GM21737 (cell line): ENCODE measurements around the gene PPARD.
"Not testable (repeated sequence)": the region's sequence is repeated elsewhere in the genome, so short reads cannot be mapped to it uniquely, and the experiment has no call there.

Experiments
- ATAC-seq: cut with Tn5 transposase; IDR thresholded peaks from one replicate; pipeline ENCODE4 v1.9.1; 2021; ENCODE audit warnings: mild to moderate bottlenecking, moderate library complexity; ENCODE audit not compliant: unreplicated experiment

PPARD gene

DNA sequence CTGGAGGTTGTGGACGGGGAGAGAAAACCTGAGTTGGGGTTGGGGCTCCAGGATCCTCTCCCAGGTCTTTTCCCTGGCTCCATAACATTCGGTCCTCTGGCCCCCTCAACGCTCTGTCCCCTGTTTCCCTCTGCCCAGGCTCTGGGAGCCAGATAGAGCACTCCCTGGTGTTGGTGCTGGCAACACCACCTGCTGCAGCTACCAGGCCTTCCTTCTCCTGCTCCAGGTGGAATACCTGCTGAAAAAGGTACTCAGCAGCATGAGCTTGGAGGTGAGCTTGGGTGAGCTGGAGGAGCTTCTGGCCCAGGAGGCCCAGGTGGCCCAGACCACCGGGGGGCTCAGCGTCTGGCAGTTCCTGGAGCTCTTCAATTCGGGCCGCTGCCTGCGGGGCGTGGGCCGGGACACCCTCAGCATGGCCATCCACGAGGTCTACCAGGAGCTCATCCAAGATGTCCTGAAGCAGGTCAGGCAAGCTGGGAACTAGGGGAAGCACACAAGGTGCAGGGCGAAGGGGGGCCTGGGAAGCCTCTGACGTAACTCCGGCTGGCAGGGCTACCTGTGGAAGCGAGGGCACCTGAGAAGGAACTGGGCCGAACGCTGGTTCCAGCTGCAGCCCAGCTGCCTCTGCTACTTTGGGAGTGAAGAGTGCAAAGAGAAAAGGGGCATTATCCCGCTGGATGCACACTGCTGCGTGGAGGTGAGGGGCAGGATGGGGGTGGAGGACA, 30.1 kb upstream of the PPARD start:
- no peak for ATAC-seq

DNA sequence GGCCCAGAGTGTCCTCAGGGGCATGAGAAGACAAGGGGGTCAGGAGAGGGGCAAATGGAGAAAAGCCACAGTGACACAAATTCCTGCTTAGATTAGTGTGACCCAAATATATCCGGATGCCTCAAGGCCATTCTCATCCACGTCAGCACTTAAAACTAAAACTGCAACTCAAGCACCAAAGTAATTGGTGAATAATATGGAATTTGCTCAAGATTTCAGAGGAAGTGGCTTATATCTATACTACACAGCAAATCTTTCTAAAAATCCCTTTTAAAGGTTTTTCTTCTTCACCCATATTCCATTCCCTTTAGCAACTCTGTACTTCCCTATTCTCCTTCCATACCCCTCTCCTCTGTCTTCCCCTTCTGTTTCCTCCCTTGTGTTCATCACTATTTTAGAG, 29.6 kb upstream of the PPARD start:
- no peak for ATAC-seq

DNA sequence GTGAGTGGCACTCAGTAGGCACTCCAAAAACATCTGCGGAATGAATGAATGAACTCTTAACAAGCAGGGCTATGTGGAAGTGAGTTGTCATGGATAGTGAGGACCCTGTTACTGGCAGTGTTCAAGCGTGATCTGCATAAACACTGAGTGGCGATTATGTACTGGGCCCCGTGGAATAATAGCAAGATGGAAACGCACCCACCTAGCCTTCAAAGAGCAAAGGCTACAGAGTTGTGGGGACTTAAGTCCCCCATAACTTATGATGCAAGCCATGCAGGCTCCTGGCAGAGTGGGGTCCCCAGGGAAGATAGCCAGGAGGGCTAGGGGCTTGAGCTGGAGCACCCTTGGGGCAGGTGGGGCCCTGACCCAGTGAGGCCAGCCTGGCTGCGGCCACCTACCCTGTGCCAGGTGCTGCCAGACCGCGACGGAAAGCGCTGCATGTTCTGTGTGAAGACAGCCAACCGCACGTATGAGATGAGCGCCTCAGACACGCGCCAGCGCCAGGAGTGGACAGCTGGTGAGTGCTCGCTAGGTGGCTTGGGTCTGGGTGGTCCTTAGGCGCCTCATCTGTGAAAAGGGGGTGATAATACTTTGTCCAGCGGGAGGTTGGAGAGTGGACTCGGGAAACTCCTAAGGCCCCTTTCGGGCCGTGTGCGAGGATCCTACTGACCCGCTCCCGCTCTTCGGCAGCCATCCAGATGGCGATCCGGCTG, 24.7 kb upstream of the PPARD start:
- ATAC-seq = no peak

DNA sequence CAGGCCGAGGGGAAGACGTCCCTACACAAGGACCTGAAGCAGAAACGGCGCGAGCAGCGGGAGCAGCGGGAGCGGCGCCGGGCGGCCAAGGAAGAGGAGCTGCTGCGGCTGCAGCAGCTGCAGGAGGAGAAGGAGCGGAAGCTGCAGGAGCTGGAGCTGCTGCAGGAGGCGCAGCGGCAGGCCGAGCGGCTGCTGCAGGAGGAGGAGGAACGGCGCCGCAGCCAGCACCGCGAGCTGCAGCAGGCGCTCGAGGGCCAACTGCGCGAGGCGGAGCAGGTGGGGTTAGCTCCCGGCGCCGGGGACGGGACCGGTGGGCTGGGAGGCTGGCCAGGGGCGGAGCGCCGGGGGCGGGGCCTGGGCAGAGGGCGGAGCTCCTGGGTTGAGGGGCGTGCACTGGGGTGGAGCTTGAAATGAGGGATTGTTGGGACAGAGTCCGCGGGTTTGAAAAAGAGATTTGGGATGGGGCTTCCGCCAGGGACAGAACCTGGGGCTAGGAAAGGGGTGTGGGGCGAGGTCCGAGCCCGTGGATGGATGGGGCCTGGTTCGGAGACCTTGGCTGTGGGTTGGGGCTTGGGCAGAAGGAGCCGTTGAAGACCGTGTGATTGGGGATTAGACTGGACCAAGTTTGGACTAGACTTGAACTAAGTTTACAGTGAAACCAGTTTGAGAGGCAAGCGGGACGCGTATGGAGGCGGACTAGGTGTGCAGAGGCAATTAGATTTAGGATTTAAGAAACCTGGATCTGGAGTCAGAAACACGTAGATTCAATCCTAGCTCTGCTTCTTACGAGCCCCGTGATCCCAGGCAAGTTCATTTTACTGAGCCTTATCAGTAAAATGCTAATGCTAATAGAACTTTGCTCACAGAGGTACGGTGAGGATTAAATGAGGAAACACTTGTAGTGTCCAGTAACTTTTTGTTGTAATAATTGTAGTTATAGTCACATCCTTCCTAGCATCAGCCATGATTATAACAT, 23.9 kb upstream of the PPARD start:
- no peak for ATAC-seq

DNA sequence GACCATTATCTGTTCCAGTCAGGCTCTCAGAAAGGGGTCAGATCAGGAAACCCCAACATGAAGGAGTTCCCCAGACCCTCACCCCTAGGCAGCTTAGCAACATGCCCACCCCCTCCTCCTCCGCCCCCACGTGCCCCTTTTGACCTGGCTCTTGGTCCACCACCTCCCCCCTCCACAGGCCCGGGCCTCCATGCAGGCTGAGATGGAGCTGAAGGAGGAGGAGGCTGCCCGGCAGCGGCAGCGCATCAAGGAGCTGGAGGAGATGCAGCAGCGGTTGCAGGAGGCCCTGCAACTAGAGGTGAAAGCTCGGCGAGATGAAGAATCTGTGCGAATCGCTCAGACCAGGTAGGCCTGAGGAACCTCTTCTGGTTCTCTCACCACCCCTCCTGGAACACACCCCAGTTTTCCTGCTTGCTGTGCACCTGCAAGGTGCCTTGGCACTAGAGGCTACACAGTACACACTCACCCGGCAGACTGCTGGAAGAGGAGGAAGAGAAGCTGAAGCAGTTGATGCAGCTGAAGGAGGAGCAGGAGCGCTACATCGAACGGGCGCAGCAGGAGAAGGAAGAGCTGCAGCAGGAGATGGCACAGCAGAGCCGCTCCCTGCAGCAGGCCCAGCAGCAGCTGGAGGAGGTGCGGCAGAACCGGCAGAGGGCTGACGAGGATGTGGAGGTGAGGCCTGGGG, 22.9 kb upstream of the PPARD start:
- ATAC-seq = no peak

DNA sequence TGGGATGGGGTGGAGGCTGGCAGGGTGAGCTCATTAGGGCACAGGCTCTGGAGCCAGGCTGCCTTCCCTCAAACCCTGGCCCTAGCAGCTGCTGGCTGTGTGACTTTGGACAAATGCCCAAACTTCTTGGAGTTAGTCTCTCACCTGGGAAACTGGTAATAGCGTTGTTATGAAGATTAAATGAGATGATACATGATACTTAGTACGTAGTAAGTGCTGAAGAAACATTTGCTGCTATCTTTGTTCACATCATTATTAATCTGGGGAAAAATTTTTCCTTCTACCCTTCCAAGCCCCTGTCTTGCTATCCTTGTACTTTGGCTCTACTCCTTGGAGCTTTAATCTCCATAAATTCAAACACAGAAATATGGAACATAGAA, 22.3 kb upstream of the PPARD start:
- ATAC-seq = no peak

DNA sequence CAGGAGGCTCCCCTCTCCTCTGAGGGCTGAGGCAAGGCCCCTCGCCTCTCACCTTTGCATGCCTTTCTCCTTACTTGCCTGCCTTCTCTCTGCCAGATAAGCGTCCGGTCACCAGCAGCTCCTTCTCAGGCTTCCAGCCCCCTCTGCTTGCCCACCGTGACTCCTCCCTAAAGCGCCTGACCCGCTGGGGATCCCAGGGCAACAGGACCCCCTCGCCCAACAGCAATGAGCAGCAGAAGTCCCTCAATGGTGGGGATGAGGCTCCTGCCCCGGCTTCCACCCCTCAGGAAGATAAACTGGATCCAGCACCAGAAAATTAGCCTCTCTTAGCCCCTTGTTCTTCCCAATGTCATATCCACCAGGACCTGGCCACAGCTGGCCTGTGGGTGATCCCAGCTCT, 21.3 kb upstream of the PPARD start:
- ATAC-seq = no peak

DNA sequence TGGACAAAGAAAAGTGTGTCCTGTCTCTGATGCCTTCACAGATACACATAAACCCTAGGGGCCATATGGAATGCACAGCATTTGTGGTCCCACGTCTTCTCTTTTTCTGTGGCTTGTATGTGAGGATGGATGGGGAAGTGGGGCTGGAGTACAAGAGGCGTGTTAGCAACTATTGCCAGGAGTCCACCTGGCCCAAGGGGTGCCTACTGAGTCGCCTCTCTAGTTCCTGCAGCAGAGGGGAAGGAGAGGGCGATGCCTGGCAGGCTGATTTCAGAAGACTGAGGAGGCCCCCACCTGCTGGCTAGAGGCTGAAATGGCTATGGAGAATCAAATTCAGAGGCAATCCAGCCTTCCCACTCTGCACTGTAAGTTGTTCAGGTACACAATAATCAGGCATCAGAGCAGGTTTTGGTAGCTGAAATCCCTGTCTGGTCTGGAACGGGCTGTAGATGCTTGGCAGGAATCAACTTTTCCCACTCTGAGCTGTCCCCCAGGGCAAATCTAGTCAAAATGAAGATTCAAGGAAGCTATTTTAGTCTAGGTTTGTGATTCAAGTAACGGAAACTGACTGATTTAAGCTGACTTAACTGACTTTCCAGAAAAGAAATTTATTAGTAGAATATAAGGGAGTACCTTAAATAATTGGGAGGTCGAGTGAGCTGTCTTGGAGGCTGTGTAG, 14.9 kb upstream of the PPARD start:
- ATAC-seq = no peak

DNA sequence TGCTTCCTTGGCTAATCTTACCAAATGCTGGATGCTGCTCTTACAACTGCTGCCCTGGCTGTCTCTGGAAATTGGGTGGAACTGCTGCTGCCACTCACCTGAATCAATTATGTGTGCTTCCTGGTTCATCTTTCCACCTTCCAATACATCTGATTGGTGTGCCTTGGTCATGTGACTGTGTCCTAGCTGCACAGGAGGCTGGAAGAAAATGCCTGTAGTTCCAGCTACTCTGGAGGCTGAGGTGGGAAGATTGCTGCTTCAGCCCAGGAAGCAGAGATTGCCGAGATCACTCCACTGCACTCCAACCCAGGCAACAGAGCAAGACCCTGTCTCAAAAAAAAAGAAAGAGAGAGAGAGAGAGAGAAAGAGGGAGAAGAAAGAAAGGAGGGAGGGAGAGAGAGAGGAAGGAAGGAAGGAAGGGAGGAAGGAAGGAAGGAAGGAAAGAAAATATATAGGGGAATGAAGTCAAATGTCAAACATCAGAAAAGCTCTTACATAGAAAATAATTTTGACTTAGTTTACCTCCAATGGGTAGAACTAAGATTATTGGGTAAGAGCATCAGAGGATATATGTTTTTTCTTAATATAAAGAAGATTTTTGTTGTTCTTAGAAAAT, 14.1 kb upstream of the PPARD start:
- no peak for ATAC-seq

DNA sequence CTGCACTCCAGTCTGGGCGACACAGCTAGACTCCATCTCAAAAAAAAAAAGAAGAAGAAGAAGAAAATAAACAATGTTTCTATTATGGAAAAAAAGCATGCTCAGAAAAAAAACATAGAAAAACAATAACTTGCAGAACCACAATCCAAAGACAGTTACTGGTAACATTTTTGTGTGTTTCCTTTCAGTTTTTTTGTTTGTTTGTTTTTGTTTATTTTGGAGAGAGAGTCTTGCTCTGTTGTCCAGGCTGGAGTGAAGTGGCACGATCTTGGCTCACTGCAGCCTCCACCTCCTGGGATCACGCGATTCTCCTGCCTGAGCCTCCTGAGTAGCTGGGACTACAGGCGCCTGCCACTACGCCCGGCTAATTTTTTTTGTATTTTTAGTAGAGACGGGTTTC, 13.4 kb upstream of the PPARD start:
- not testable (repeated sequence) for ATAC-seq

DNA sequence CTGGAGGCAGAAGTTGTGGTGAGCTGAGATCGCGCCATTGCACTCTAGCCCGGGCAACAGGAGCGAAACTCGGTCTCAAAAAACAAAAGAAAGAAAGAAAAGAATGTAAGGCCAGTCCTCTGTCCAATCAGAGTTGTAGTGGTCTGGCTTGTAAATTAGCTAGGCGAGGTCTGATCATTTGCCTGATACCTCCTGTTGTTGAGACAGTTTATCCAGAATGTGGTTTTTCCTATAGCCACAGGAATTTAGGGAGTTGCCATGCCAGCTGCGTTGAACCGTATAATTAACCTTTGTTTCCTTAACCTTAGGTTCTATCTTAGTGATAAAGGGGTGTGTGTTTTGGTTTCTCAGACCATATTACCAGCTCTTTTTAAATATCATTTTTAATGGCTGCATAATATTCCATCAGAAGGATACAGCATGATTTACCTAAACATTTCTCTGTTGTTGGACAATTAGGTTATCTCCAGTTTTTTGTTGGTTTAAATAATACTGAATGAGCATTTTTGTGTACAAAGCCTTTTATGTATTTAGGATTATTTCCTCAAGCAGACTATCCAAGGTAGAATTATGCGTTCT, 11.7 kb upstream of the PPARD start:
- ATAC-seq = no peak

DNA sequence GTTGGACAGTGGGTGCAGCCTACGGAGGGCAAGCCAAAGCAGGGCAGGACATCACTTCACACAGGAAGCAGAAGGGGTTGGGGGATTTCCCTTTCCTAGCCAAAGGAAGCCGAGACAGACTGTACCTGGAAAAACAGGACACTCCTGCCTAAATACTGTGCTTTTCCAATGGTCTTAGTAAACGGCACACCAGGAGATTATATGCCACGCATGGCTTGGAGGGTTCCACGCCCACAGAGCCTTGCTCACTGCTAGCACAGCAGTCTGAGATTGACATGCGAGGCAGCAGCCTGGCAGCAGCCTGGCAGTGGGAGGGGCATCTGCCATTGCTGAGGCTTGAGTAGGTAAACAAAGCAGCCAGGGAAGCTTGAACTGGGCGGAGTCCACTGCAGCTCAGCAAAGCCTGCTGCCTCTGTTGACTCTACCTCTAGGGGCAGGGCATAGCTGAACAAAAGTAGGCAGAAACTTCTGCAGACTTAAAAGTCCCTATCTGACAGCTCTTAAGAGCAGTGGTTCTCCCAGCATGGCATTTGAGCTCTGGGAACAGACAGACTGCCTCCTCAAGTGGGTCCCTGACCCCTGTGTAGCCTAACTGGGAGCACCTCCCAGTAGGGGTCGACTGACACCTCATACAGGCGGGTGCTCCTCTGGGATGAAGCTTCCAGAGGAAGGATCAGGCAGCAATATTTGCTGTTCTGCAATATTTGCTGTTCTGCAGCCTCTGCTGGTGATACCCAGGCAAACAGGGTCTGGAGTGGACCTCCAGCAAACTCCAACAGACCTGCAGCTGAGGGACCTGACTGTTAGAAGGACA, 10.1 kb upstream of the PPARD start:
- ATAC-seq = not testable (repeated sequence)

DNA sequence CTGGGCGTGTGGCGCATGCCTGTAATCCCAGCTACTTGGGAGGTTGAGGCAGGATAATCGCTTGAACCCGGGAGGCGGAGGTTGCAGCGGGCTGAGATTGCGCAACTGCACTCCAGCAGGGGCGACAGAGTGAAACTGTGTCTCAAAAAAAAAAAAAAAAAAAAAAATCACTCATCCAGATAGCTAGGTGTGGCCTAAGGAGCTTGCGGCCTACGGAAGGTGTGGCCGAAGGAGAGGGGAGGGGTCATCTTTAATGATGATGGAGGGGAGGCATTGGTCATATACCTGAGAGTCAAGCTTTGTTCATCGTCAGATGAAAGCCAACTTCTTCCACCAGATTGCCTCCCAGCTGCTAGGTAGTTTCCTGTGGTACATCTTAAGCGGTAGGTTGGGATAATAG, 801 bp upstream of the PPARD start:
- no peak for ATAC-seq

DNA sequence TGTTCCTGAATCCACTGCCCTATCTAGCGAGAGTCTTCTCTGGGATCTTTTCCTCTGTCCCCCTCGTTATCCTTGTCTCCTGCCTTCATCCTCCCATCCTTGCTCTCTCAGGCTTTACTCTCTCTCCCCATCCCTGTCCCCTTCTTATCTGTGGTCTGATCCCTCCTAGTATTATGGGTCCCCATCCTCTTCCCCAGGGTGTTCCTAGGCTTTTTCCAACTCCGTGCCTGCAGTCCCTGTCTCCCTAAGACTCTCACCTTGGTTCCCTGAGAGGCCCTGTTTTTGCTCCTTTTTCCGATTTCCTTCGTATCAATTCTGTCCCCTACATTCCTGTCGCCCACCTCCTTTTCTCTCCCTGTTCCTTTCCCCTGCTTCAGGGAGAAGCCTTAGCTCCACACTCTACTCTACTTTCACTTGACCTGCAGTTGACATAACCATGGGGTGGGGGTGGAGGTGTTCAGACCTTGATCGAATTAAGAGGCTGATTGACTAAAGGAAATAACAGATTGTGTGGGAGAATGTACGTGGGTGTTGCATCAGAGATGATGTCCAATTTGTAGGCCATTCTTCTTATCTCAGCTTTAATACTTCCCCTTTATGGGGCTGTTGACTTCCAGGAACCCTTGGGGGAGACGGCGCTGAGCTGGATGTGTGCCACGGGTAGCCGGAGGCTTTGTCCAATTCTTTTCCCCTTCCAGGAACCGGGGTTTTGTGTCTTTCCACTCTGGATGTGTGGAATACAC, 905 bp downstream of the PPARD start:
- ATAC-seq = no peak

DNA sequence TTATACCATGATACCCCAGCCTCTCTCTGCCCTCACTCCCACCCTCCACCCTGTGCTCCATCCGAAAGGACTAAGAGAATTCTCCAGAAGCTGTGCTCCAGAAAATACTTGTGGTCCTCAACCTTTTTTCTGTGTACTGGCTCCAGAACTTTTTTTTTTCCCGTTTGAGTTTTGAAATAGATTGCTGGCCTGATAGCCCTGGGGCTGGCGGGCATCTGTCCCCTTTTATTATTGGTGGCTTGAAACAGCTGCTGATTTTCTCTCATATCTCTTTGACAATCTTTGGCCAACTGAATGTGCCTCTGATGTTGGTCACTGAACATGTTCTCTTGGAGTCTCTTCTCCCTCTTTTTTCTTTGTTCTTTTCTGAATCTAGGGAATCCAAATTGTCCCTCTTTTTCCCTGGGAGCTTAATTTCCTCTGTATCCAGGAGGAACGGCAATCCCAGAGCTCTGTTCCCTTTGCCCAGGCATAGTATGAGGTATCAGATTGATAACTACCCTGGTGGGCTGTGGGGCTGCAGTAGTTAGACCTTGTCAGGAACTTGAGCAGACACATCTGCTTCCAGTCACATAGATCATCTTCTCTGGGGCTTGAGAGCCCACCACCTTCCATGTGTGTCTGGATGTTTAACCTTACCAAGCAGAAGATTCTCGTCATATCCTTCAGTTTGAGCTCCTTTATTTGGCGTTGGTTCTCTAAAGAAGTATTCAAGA, 1.6 kb downstream of the PPARD start:
- no peak for ATAC-seq

DNA sequence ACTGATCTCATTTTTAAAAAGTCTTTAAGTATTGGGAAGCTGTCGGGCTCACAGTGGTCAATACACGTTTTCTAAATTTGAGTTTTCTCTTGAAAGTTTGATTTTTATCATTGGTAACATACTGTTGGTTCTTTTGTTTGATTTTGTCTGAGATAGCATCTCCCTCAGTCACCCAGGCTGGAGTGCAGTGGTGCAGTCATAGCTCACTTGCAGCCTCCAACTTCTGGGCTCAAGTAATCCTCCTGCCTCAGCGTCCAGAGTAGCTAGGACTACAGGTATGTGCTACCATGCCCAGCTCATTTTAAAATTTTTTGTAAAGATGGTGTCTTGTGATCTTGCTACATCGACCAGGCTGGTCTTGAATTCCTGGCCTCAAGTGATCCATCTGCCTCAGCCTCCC, 9.1 kb downstream of the PPARD start:
- no peak for ATAC-seq

DNA sequence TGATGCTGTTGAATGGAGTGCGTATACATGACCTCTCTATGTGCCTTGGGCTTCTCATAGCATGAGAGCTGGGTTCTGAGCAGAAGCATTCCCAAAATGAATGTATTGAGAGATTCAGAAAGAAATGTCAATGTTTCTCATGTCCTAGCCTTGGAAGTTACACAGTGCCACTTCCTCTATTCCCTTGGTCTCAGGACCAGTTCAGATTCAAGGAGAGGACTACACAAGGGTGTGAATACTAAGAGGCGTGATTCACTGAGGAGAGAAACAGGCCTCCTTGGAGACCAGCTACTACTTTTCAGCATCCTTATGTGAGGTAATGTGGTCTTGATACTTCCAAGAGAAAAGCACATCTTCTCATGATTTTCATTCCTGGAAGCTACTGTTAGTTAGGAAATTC, 10.4 kb downstream of the PPARD start:
- no peak for ATAC-seq
